A549 (cell line): ENCODE measurements around the gene SLC39A10. TPM values are rescaled to one million over a fixed set of nuclear protein-coding genes. Genes with fewer than 3 reads are reported as not detected.
"Not testable (repeated sequence)": the region's sequence is repeated elsewhere in the genome, so short reads cannot be mapped to it uniquely, and the experiment has no call there.

ENCODE experiments used
- ATAC-seq, 2 experiments: fragments of 200-7000 bp in 1 of 2; fragments of >200 bp in 1 of 2; cut with Nextera tagmentation in 1 of 2; cut with Tn5 transposase in 1 of 2; 3 replicates each; pipeline versions ENCODE4 v1.8.0 to v1.9.1; 2018 to 2020; ENCODE audit warnings: mild to moderate bottlenecking in 1 of 2, moderate library complexity in 1 of 2
- CTCF ChIA-PET: fragments of 300-600 bp; sonication (Branson Sonifier 250); formaldehyde crosslinking; extraction: SDS; loops from one replicate; lab custom pipeline; 2021; ENCODE audit warnings: antibody characterized with exemption, inconsistent platforms; lab: Yijun Ruan, JAX
- POLR2A ChIA-PET: fragments of 350-600 bp; formaldehyde crosslinking; extraction: SDS; loops from one replicate; lab custom pipeline; 2021; ENCODE audit warnings: antibody characterized with exemption, inconsistent platforms; lab: Yijun Ruan, JAX
- DNase-seq, 2 experiments: peaks; one replicate each; pipeline versions ENCODE4 v3.0.0 to v3.0.0-alpha.2; 2011 to 2016; ENCODE audit warnings: low read depth in 1 of 2, low spot score in 1 of 2
- FAIRE-seq: peaks from 2 replicates; lab custom pipeline; 2011; peaks lifted over from hg19 to GRCh38; lab: Jason Lieb, UNC
- H3K27ac ChIP-seq, 2 experiments: fragments of >200 bp; sonication (Bioruptor Twin); formaldehyde crosslinking; 3 replicates each; pipeline ENCODE4 v1.5.1; 2016 to 2017
- H3K4me1 ChIP-seq: fragments of >200 bp; sonication (Bioruptor Twin); formaldehyde crosslinking; 3 replicates; pipeline ENCODE4 v1.6.1; 2016
- H3K4me2 ChIP-seq: fragments of >200 bp; sonication (Bioruptor Twin); formaldehyde crosslinking; 3 replicates; pipeline ENCODE4 v1.6.1; 2016
- H3K4me3 ChIP-seq: fragments of >200 bp; sonication (Bioruptor Twin); formaldehyde crosslinking; 3 replicates; pipeline ENCODE4 v1.5.1; 2016
- H3K9me3 ChIP-seq: fragments of >200 bp; sonication (Bioruptor Twin); formaldehyde crosslinking; 3 replicates; pipeline ENCODE4 v1.6.1; 2016
- ATOH8 ChIP-seq: fragments of 250-450 bp; sonication (Bioruptor Pico); IDR thresholded peaks from 2 replicates; pipeline ENCODE4 v1.5.0; 2020; ENCODE audit warnings: low read depth, mild to moderate bottlenecking, moderate library complexity
- CBX2 ChIP-seq: fragments of 200-600 bp; sonication (generic); IDR thresholded peaks from 2 replicates; pipeline ENCODE4 v1.6.1; 2016; ENCODE audit warnings: low read depth, mild to moderate bottlenecking, borderline replicate concordance
- CEBPB ChIP-seq, 2 experiments: fragments of >200 bp in 1 of 2; sonication (Bioruptor Twin) in 1 of 2; formaldehyde crosslinking in 1 of 2; IDR thresholded peaks; 2 replicates each; pipeline ENCODE4 v1.6.1; 2012 to 2016
- FOSB ChIP-seq: fragments of 250-450 bp; sonication (Bioruptor Pico); IDR thresholded peaks from 2 replicates; pipeline ENCODE4 v1.5.0; 2020; ENCODE audit warnings: mild to moderate bottlenecking, moderate library complexity
- HDAC2 ChIP-seq: fragments of 200-600 bp; sonication (generic); IDR thresholded peaks from 2 replicates; pipeline ENCODE4 v1.6.1; 2016
- JUN ChIP-seq, 2 experiments: fragments of >200 bp; sonication (Bioruptor Twin); formaldehyde crosslinking; IDR thresholded peaks; 2 replicates in 1 of 2; 3 replicates in 1 of 2; pipeline ENCODE4 v1.6.1; 2016 to 2017
- KDM1A ChIP-seq: fragments of 200-600 bp; sonication (generic); IDR thresholded peaks from 2 replicates; pipeline ENCODE4 v1.6.1; 2016; ENCODE audit warnings: low read depth, mild to moderate bottlenecking
- PBX3 ChIP-seq: IDR thresholded peaks from 2 replicates; pipeline ENCODE4 v1.6.1; 2012
- PHF8 ChIP-seq: fragments of 200-600 bp; sonication (generic); IDR thresholded peaks from 2 replicates; pipeline ENCODE4 v1.6.1; 2016; ENCODE audit warnings: low read depth, mild to moderate bottlenecking, antibody characterized with exemption, moderate library complexity, borderline replicate concordance
- POLR2A ChIP-seq: IDR thresholded peaks from 2 replicates; pipeline ENCODE4 v1.6.1; 2012; ENCODE audit warnings: mild to moderate bottlenecking, low read length
- RAD21 ChIP-seq, 2 experiments: fragments of >200 bp in 1 of 2; sonication (Bioruptor Twin) in 1 of 2; formaldehyde crosslinking in 1 of 2; IDR thresholded peaks in 1 of 2; conservative IDR thresholded peaks in 1 of 2; 2 replicates in 1 of 2; 3 replicates in 1 of 2; pipeline ENCODE4 v1.6.1; 2012 to 2018; ENCODE audit warnings: inconsistent platforms in 1 of 2
- RARB ChIP-seq: fragments of 250-450 bp; sonication (Bioruptor Pico); IDR thresholded peaks from 2 replicates; pipeline ENCODE4 v1.8.0; 2021; ENCODE audit warnings: mild to moderate bottlenecking, moderate library complexity
- RFX5 ChIP-seq: fragments of 450-650 bp; IDR thresholded peaks from 2 replicates; pipeline ENCODE4 v1.7.1; 2014; ENCODE audit warnings: antibody characterized with exemption, mild to moderate bottlenecking, moderate library complexity
- SMC3 ChIP-seq: fragments of >200 bp; sonication (Bioruptor Twin); formaldehyde crosslinking; IDR thresholded peaks from 3 replicates; pipeline ENCODE4 v1.6.1; 2018; ENCODE audit warnings: inconsistent platforms
- ZC3H11A ChIP-seq: fragments of 450-650 bp; IDR thresholded peaks from 2 replicates; pipeline ENCODE4 v1.6.1; 2014; ENCODE audit warnings: antibody characterized with exemption, mild to moderate bottlenecking
- ZFP36 ChIP-seq: fragments of 450-650 bp; IDR thresholded peaks from 2 replicates; pipeline ENCODE4 v1.6.1; 2014; ENCODE audit warnings: borderline replicate concordance; ENCODE audit not compliant: partially characterized antibody
- WGBS: methylation state at CpG from one replicate; pipeline ENCODE4 v1.1.6; 2017; ENCODE audit errors: missing lambda C conversion rate; 5-methylcytosine and 5-hydroxymethylcytosine counted together
- polyA plus RNA-seq, 4 experiments: library from polyadenylated mRNA; depleted of rRNA in 3 of 4; stranded (reverse); fragments of >200 nt; fragmentation: RNase III in 1 of 4; extraction: RNeasy Plus Mini Kit Qiagen cat#74134 plus additional on column Dnase treatment in 1 of 4; gene quantifications; 2 replicates in 3 of 4; 3 replicates in 1 of 4; pipeline ENCODE4 v1.2.3, GENCODE V29; 2011 to 2017
- TF ChIP-seq, protein P1 (sequence below): fragments of 200-600 bp; sonication (generic); IDR thresholded peaks from 2 replicates; pipeline ENCODE4 v1.6.1; 2016; ENCODE audit warnings: antibody characterized with exemption, mild to moderate bottlenecking, moderate library complexity
- TF ChIP-seq, protein P2 (sequence below): fragments of >200 bp; sonication (Bioruptor Twin); formaldehyde crosslinking; IDR thresholded peaks from 3 replicates; pipeline ENCODE4 v1.5.1; 2016

SLC39A10 gene
- polyA plus RNA-seq, 2 of the 4 experiments (the other 2 are of a cell fraction) = 38.4 to 42.6 TPM

GRCh38 chr2:195663007-195663406 is 6.0 kb downstream of the SLC39A10 start:
- FAIRE-seq = no peak
- no peaks in the 10 kb centered on the region for H3K9me3 ChIP-seq
- CTCF ChIA-PET = interaction anchor here (1.3 kb wide), 1 partner anchor 345 kb away, joined by 3 read pairs; no protein-coding TSS in a partner anchor
- POLR2A ChIA-PET = interaction anchor here (0.7 kb wide), 1 partner anchor 142 kb away, joined by 9 read pairs; no protein-coding TSS in a partner anchor
- peaks cover 38% of the 10 kb centered on the region for H3K4me1 ChIP-seq
- WGBS = 82% methylated on average over 3 of the region's 3 CpGs
- no peak for ATAC-seq
- DNase-seq = no peak
- peak overlapping the region in 1 of 2 experiments; percentile 51; a peak in 2 of 6 replicates for H3K27ac ChIP-seq
- TF ChIP-seq, protein P1, sequence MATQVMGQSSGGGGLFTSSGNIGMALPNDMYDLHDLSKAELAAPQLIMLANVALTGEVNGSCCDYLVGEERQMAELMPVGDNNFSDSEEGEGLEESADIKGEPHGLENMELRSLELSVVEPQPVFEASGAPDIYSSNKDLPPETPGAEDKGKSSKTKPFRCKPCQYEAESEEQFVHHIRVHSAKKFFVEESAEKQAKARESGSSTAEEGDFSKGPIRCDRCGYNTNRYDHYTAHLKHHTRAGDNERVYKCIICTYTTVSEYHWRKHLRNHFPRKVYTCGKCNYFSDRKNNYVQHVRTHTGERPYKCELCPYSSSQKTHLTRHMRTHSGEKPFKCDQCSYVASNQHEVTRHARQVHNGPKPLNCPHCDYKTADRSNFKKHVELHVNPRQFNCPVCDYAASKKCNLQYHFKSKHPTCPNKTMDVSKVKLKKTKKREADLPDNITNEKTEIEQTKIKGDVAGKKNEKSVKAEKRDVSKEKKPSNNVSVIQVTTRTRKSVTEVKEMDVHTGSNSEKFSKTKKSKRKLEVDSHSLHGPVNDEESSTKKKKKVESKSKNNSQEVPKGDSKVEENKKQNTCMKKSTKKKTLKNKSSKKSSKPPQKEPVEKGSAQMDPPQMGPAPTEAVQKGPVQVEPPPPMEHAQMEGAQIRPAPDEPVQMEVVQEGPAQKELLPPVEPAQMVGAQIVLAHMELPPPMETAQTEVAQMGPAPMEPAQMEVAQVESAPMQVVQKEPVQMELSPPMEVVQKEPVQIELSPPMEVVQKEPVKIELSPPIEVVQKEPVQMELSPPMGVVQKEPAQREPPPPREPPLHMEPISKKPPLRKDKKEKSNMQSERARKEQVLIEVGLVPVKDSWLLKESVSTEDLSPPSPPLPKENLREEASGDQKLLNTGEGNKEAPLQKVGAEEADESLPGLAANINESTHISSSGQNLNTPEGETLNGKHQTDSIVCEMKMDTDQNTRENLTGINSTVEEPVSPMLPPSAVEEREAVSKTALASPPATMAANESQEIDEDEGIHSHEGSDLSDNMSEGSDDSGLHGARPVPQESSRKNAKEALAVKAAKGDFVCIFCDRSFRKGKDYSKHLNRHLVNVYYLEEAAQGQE = no peak
- no peak for TF ChIP-seq RFX5
- no peak overlapping the region; the same call in 2 of the 3 replicates for H3K4me2 ChIP-seq
- H3K4me3 ChIP-seq = no peak overlapping the region

GRCh38 chr2:195664528-195664927 is 7.5 kb downstream of the SLC39A10 start:
- H3K4me2 ChIP-seq = no peak overlapping the region
- WGBS = 86% methylated on average over 1 of the region's 1 CpG
- DNase-seq (no peak), ATAC-seq (no peak), FAIRE-seq (no peak)
- CTCF ChIA-PET = interaction anchor here (0.7 to 2.3 kb wide), 3 partner anchors 120 to 403 kb away, joined by 3 to 11 read pairs (median 3); no protein-coding TSS in a partner anchor
- POLR2A ChIA-PET = interaction anchor here (0.8 kb wide), 1 partner anchor 403 kb away, joined by 3 read pairs; no protein-coding TSS in a partner anchor
- TF ChIP-seq SMC3 (peak; percentile 50), JUN (IDR thresholded peaks at IDR 0.05) (no peak), FOSB (no peak), RAD21 (conservative IDR thresholded peaks at IDR 0.05 in 1 of 2, IDR thresholded peaks at IDR 0.05 in 1 of 2) (peak; percentile 41 to 54; a peak in 4 of 5 replicates)
- TF ChIP-seq, protein P2, sequence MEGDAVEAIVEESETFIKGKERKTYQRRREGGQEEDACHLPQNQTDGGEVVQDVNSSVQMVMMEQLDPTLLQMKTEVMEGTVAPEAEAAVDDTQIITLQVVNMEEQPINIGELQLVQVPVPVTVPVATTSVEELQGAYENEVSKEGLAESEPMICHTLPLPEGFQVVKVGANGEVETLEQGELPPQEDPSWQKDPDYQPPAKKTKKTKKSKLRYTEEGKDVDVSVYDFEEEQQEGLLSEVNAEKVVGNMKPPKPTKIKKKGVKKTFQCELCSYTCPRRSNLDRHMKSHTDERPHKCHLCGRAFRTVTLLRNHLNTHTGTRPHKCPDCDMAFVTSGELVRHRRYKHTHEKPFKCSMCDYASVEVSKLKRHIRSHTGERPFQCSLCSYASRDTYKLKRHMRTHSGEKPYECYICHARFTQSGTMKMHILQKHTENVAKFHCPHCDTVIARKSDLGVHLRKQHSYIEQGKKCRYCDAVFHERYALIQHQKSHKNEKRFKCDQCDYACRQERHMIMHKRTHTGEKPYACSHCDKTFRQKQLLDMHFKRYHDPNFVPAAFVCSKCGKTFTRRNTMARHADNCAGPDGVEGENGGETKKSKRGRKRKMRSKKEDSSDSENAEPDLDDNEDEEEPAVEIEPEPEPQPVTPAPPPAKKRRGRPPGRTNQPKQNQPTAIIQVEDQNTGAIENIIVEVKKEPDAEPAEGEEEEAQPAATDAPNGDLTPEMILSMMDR = peak; percentile 40; the same call in 2 of the 3 replicates
- H3K27ac ChIP-seq = no peak overlapping the region
- no peak overlapping the region for H3K4me3 ChIP-seq
- H3K4me1 ChIP-seq = peaks cover 35% of the 10 kb centered on the region
- no peaks in the 10 kb centered on the region for H3K9me3 ChIP-seq

GRCh38 chr2:195665153-195665552 is 8.1 kb downstream of the SLC39A10 start:
- CTCF ChIA-PET = interaction anchor here (1.4 to 2.4 kb wide), 4 partner anchors 13 to 403 kb away, joined by 3 to 11 read pairs (median 8); partner anchors contain the start of gene DNAH7
- not testable (repeated sequence) for H3K9me3 ChIP-seq, FAIRE-seq, H3K4me3 ChIP-seq, H3K27ac ChIP-seq, H3K4me2 ChIP-seq, DNase-seq
- POLR2A ChIA-PET = interaction anchor here (2.4 kb wide), 1 partner anchor 8 kb away, joined by 12 read pairs; the partner anchor contains the start of gene SLC39A10
- H3K4me1 ChIP-seq = peaks cover 28% of the 10 kb centered on the region
- WGBS = 98% methylated on average over 4 of the region's 4 CpGs
- TF ChIP-seq CEBPB (IDR thresholded peaks at IDR 0.05) = peak in 1 of 2 experiments; percentile 42; a peak in 1 of 4 replicates
- TF ChIP-seq, all 56 proteins: peak for 1; not testable (repeated sequence) for 55
- peak in 1 of 2 experiments; percentile 24; a peak in 1 of 6 replicates for ATAC-seq

GRCh38 chr2:195666113-195666712 is 9.2 kb downstream of the SLC39A10 start:
- H3K27ac ChIP-seq = no peak overlapping the region; a peak in 1 of 6 replicates
- DNase-seq = no peak
- ChIA-PET POLR2A (interaction anchor here (2.4 kb wide), 1 partner anchor 9 kb away, joined by 12 read pairs; the partner anchor contains the start of gene SLC39A10), CTCF (interaction anchor here (1.0 to 2.4 kb wide), 6 partner anchors 11 to 402 kb away, joined by 3 to 11 read pairs (median 5); partner anchors contain the start of gene DNAH7)
- 86% methylated on average over 3 of the region's 3 CpGs for WGBS
- no peaks in the 10 kb centered on the region for H3K9me3 ChIP-seq
- peak in 1 of 2 experiments; percentile 19; a peak in 1 of 6 replicates for ATAC-seq
- H3K4me3 ChIP-seq = no peak overlapping the region
- FAIRE-seq = no peak
- peaks cover 21% of the 10 kb centered on the region for H3K4me1 ChIP-seq
- TF ChIP-seq ZFP36 = no peak
- no peak for TF ChIP-seq POLR2A
- no peak for TF ChIP-seq RARB
- no peak for TF ChIP-seq PBX3
- no peak for TF ChIP-seq ATOH8
- TF ChIP-seq CBX2 = no peak
- no peak for TF ChIP-seq PHF8
- TF ChIP-seq ZC3H11A = no peak
- no peak for TF ChIP-seq KDM1A
- no peak for TF ChIP-seq HDAC2
- TF ChIP-seq, all 56 proteins: peak for 0
- H3K4me2 ChIP-seq = no peak overlapping the region
